OCI-LY7 (cell line): ENCODE measurements around the gene ZNF214. TPM values are rescaled to one million over a fixed set of nuclear protein-coding genes. Genes with fewer than 3 reads are reported as not detected.

Experiments used
- BruUV-seq: library from RNA; stranded (reverse); fragments of 400-500 nt; replicated peaks from 2 replicates; lab custom pipeline; 2021; lab: Mats Ljungman, UMichigan
- CTCF ChIA-PET: fragments of 300-600 bp; sonication (Branson Sonifier 250); formaldehyde crosslinking; loops from one replicate; lab custom pipeline; 2022; ENCODE audit warnings: antibody characterized with exemption; ENCODE audit not compliant: unreplicated experiment; lab: Charles Lee
- POLR2A ChIA-PET: fragments of 300-600 bp; sonication (Branson Sonifier 250); formaldehyde crosslinking; loops from one replicate; lab custom pipeline; 2022; ENCODE audit warnings: antibody characterized with exemption; lab: Charles Lee
- DNase-seq: peaks from one replicate; pipeline ENCODE4 v3.0.0-alpha.2; 2015; ENCODE audit warnings: low spot score
- H2AFZ ChIP-seq: fragments of 200-600 bp; sonication (generic), shearing (Covaris generic); 2 replicates; pipeline ENCODE4 v1.6.1; 2014; ENCODE audit warnings: mild to moderate bottlenecking, antibody characterized with exemption, low read length, moderate library complexity
- H3K27ac ChIP-seq: fragments of 200-600 bp; sonication (generic); 2 replicates; pipeline ENCODE4 v1.5.1; 2014; ENCODE audit warnings: mixed run types, low read depth, mild to moderate bottlenecking, moderate library complexity, low read length, inconsistent platforms; ENCODE audit not compliant: poor library complexity, severe bottlenecking
- H3K36me3 ChIP-seq: fragments of 200-600 bp; sonication (generic); 2 replicates; pipeline ENCODE4 v1.6.1; 2014; ENCODE audit warnings: mild to moderate bottlenecking, antibody characterized with exemption, low read length, moderate library complexity, mixed read lengths; ENCODE audit not compliant: insufficient read depth
- H3K4me1 ChIP-seq: fragments of 200-600 bp; sonication (generic); 2 replicates; pipeline ENCODE4 v1.5.1; 2014; ENCODE audit warnings: mild to moderate bottlenecking, low read length; ENCODE audit not compliant: insufficient read depth, poor library complexity, severe bottlenecking
- H3K4me2 ChIP-seq: fragments of 200-600 bp; sonication (generic); 2 replicates; pipeline ENCODE4 v1.6.1; 2014; ENCODE audit warnings: mild to moderate bottlenecking, low read length
- H3K4me3 ChIP-seq: fragments of 200-600 bp; sonication (generic); 2 replicates; pipeline ENCODE4 v1.5.1; 2014; ENCODE audit warnings: mild to moderate bottlenecking, low read depth, low read length; ENCODE audit not compliant: poor library complexity, severe bottlenecking
- H3K79me2 ChIP-seq: fragments of 200-600 bp; sonication (generic); 2 replicates; pipeline ENCODE4 v1.6.1; 2016; ENCODE audit warnings: low read depth, mild to moderate bottlenecking, low read length, moderate library complexity, mixed read lengths; ENCODE audit not compliant: insufficient read depth
- H3K9me2 ChIP-seq: fragments of 200-600 bp; sonication (generic); 2 replicates; pipeline ENCODE4 v1.6.1; 2016; ENCODE audit warnings: mild to moderate bottlenecking, low read length, mixed read lengths; ENCODE audit not compliant: insufficient read depth
- H3K9me3 ChIP-seq: fragments of 200-600 bp; sonication (generic); 2 replicates; pipeline ENCODE4 v1.6.1; 2014; ENCODE audit warnings: mild to moderate bottlenecking, mixed run types, low read length, mixed read lengths
- H4K20me1 ChIP-seq: fragments of 200-600 bp; sonication (generic); 2 replicates; pipeline ENCODE4 v1.6.1; 2014; ENCODE audit warnings: mild to moderate bottlenecking, antibody characterized with exemption, low read length, moderate library complexity, mixed read lengths; ENCODE audit not compliant: insufficient read depth
- EZH2phosphoT487 ChIP-seq: fragments of 200-600 bp; sonication (generic); IDR thresholded peaks from 2 replicates; pipeline ENCODE4 v1.6.1; 2018; ENCODE audit warnings: low read depth, borderline replicate concordance, mild to moderate bottlenecking, mixed run types, antibody characterized with exemption, low read length, moderate library complexity, mixed read lengths
- intact Hi-C: fragments of 100-400 bp; cut with micrococcal nuclease; formaldehyde crosslinking; loops from one replicate; pipeline ENCODE4 v1.10.0; 2022; ENCODE audit not compliant: unreplicated experiment
- total RNA-seq, 2 experiments: library from RNA; depleted of rRNA in 1 of 2; stranded (reverse); fragments of >200 nt in 1 of 2; shearing (Covaris generic) in 1 of 2; gene quantifications; 2 replicates each; pipeline ENCODE4 v1.2.3, GENCODE V29; 2014 to 2022
- TF ChIP-seq, protein P1 (sequence below): fragments of 200-600 bp; sonication (generic); conservative IDR thresholded peaks from 2 replicates; pipeline ENCODE4 v1.5.1; 2014; ENCODE audit warnings: mild to moderate bottlenecking, antibody characterized with exemption, low read length, moderate library complexity, mixed read lengths

The ZNF214 gene
- total RNA-seq, 2 experiments from 2014 or later, result not detected

DNA sequence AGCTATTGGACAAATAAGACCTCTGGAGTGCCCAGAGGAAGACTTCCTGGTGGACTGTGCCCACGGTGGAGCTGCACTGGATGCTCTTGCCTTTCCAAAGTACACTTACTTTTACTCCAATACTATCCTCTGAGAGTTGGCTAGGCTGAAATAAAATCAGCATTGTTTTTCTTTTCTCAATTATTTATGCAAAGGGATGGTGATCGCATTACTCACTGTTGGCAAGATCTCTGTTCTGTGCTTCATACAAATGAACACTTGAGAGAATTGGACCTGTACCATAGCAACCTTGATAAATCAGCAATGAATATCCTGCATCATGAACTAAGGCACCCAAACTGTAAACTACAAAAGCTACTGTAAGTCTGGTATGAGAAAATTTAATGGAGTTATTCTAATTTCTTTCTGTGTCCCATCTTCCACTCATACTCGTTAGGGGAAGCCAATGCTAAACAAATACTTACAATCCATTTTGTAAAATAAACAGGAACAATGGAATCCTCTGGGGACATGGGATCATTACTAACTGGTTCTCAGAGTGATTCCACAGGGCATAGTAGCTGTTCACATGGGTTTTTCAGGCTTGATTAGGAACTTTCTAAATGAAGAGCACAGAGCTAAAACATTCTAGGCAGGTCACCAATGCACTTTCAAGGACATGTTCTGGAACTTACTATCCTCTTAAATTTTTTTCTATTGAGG, 26.5 kb upstream of the ZNF214 start:
- no peak overlapping the region for H3K27ac ChIP-seq
- no peak for DNase-seq
- no peaks in the 10 kb centered on the region for H3K4me1 ChIP-seq
- ChIA-PET POLR2A (interaction anchor here (0.5 to 1.0 kb wide), 3 partner anchors 10 to 18 kb away, joined by 3 to 5 read pairs (median 3); no protein-coding TSS in a partner anchor), CTCF (no interaction called here)
- no TSS peak for BruUV-seq
- no peak overlapping the region for H3K4me3 ChIP-seq
- H3K79me2 ChIP-seq, result no peaks in the 10 kb centered on the region
- no peak for TF ChIP-seq EZH2phosphoT487
- H3K9me3 ChIP-seq, result no peaks in the 10 kb centered on the region
- H3K4me2 ChIP-seq, result no peak overlapping the region
- H3K9me2 ChIP-seq, result no peaks in the 10 kb centered on the region
- no peaks in the 10 kb centered on the region for H4K20me1 ChIP-seq
- no peak overlapping the region for H2AFZ ChIP-seq
- peaks cover 41% of the 10 kb centered on the region for H3K36me3 ChIP-seq
- intact Hi-C loops, result no loop called here

- Histone ChIP-seq H3K36me3 (peaks cover 5% of the 10 kb centered on the region; the same call in 1 of the 2 replicates), H4K20me1 (no peaks in the 10 kb centered on the region), H3K4me1 (peaks cover 9% of the 10 kb centered on the region), H3K9me3 (no peaks in the 10 kb centered on the region), H3K79me2 (no peaks in the 10 kb centered on the region), H3K9me2 (no peaks in the 10 kb centered on the region), H3K27ac (no peak overlapping the region), H2AFZ (no peak overlapping the region), H3K4me3 (no peak overlapping the region), H3K4me2 (no peak overlapping the region)
- DNase-seq, result no peak
- intact Hi-C loops, result no loop called here
- TF ChIP-seq, protein P1, sequence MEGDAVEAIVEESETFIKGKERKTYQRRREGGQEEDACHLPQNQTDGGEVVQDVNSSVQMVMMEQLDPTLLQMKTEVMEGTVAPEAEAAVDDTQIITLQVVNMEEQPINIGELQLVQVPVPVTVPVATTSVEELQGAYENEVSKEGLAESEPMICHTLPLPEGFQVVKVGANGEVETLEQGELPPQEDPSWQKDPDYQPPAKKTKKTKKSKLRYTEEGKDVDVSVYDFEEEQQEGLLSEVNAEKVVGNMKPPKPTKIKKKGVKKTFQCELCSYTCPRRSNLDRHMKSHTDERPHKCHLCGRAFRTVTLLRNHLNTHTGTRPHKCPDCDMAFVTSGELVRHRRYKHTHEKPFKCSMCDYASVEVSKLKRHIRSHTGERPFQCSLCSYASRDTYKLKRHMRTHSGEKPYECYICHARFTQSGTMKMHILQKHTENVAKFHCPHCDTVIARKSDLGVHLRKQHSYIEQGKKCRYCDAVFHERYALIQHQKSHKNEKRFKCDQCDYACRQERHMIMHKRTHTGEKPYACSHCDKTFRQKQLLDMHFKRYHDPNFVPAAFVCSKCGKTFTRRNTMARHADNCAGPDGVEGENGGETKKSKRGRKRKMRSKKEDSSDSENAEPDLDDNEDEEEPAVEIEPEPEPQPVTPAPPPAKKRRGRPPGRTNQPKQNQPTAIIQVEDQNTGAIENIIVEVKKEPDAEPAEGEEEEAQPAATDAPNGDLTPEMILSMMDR, result no peak
- TF ChIP-seq EZH2phosphoT487, result no peak
- ChIA-PET POLR2A (no interaction called here), CTCF (no interaction called here)
- no TSS peak for BruUV-seq
These were observed 13.9 kb upstream of the ZNF214 start for GRCh38 chr11:7034019-7034418.

DNA sequence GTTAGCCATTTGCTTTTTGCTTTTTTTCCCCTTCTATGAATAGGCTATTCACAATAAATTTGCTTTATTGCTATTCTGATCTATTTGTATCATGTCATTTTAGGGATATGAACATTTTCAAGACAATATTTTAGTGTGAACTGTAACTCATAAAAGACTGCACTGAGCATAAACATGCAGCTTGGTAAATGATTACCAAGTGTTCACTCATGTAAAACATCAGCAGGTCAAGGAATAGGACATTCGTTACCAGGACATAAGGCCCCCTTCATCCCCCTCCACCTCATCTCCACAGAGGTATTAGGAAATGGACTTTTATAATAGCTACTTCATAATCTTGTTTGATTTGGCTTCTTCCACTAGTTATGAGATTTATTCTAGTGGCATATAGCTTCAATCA, 12.5 kb upstream of the ZNF214 start:
- H3K79me2 ChIP-seq, result no peaks in the 10 kb centered on the region
- H3K9me2 ChIP-seq, result no peaks in the 10 kb centered on the region
- no peaks in the 10 kb centered on the region for H3K36me3 ChIP-seq
- H2AFZ ChIP-seq, result no peak overlapping the region
- intact Hi-C loops, result no loop called here
- no peak overlapping the region for H3K4me2 ChIP-seq
- no peak overlapping the region for H3K4me3 ChIP-seq
- ChIA-PET POLR2A (no interaction called here), CTCF (no interaction called here)
- no peaks in the 10 kb centered on the region for H4K20me1 ChIP-seq
- DNase-seq, result no peak
- BruUV-seq, result no TSS peak
- no peak overlapping the region for H3K27ac ChIP-seq
- H3K4me1 ChIP-seq, result peaks cover 9% of the 10 kb centered on the region
- TF ChIP-seq, protein P1, result no peak
- no peak for TF ChIP-seq EZH2phosphoT487
- no peaks in the 10 kb centered on the region for H3K9me3 ChIP-seq
